ENCODE measurements around the gene SLCO1C1. TPM values are rescaled to one million over a fixed set of nuclear protein-coding genes. Genes with fewer than 3 reads are reported as not detected.

Gene SLCO1C1
- total and polyA plus RNA-seq, 2 donors (not counting 3 experiments of a cell fraction or from before 2014, with no cell fraction given) = 0.07 to 0.66 TPM

- dilution Hi-C loops (cut with MboI; ENCODE audit: extremely low pct_ligation_motif_present, low sequenced_read_pairs) (no loop called here), intact Hi-C loops (cut with micrococcal nuclease) (no loop called here)
- TF ChIP-seq CTCF (IDR thresholded peaks at IDR 0.05; ENCODE audit: extremely low read depth in 1 of 2, insufficient read depth in 1 of 2, low read depth in 1 of 2, low read length in 2 of 2) (no peak), POLR2A (IDR thresholded peaks at IDR 0.05; ENCODE audit: low read depth, low read length) (no peak), MYC (IDR thresholded peaks at IDR 0.05; ENCODE audit: low read depth, low read length) (no peak), MAX (IDR thresholded peaks at IDR 0.05; ENCODE audit: insufficient read depth, insufficient read length) (no peak), POLR2AphosphoS5 (IDR thresholded peaks at IDR 0.05; ENCODE audit: insufficient read depth, low read depth, low read length) (no peak), FOS (IDR thresholded peaks at IDR 0.05; ENCODE audit: borderline replicate concordance, insufficient read depth, low read length) (no peak), EZH2 (IDR thresholded peaks at IDR 0.05; ENCODE audit: borderline replicate concordance, low read depth, low read length, severe bottlenecking) (no peak), GATA2 (IDR thresholded peaks at IDR 0.05; ENCODE audit: insufficient read depth, insufficient read length, low read depth, low read length) (no peak), JUN (IDR thresholded peaks at IDR 0.05; ENCODE audit: borderline replicate concordance, insufficient read depth, insufficient read length, low read depth) (no peak)
- Histone ChIP-seq H3K9me3 (replicated peaks; ENCODE audit: control insufficient read depth, insufficient read depth, low read length) (no peaks in the 10 kb centered on the region), H3K79me2 (ENCODE audit: control insufficient read depth, insufficient read depth, low read length) (no peaks in the 10 kb centered on the region), H2AFZ (ENCODE audit: low read depth, low read length) (no peak overlapping the region), H3K9me1 (replicated peaks; ENCODE audit: control insufficient read depth, extremely low read depth, insufficient read depth, low read length) (no peaks in the 10 kb centered on the region), H3K9ac (replicated peaks; ENCODE audit: extremely low read depth, insufficient read depth, low read length) (no peak overlapping the region), H3K36me3 (ENCODE audit: control insufficient read depth in 2 of 2, extremely low read depth in 1 of 2, insufficient read depth in 2 of 2, low read length in 2 of 2) (no peaks in the 10 kb centered on the region), H3K4me2 (ENCODE audit: insufficient read depth, low read length) (no peak overlapping the region), H3K4me3 (replicated peaks in 1 of 3; ENCODE audit: insufficient read depth in 1 of 3, low read depth in 1 of 3, low read length in 3 of 3) (no peak overlapping the region), H3K27me3 (ENCODE audit: control insufficient read depth in 2 of 2, insufficient read depth in 2 of 2, low read length in 2 of 2) (no peaks in the 10 kb centered on the region), H3K4me1 (ENCODE audit: control insufficient read depth, extremely low read depth, insufficient read depth, low read length) (no peaks in the 10 kb centered on the region), H4K20me1 (replicated peaks; ENCODE audit: control insufficient read depth, extremely low read depth, insufficient read depth, low read length) (no peaks in the 10 kb centered on the region), H3K27ac (ENCODE audit: insufficient read depth, low read depth, low read length) (no peak overlapping the region)
- ChIA-PET POLR2A (no interaction called here), CTCF (interaction anchor here (1.2 to 3.6 kb wide), 2 partner anchors 11 to 20 kb away, joined by 3 to 27 read pairs; no protein-coding TSS in a partner anchor)
- DNase-seq (ENCODE audit: low read depth, low spot score) = no peak
- no TSS peak for BruUV-seq (replicated peaks)
- no peak for FAIRE-seq
Observed at GRCh38 chr12:20716037-20716436, 20.9 kb downstream of the SLCO1C1 start.

Data from endothelial cell of umbilical vein (primary cell).